ENCODE measurements around the gene SUPT20H.

The SUPT20H gene

GRCh38 chr13:37076818-37077217, 17.3 kb upstream of the SUPT20H start:
- Histone ChIP-seq H3K4me3 (ENCODE audit: low read depth, low read length) (no peak overlapping the region), H3K4me1 (no peaks in the 10 kb centered on the region), H3K36me3 (no peaks in the 10 kb centered on the region), H3K9me3 (no peaks in the 10 kb centered on the region), H3K27me3 (peaks cover 15% of the 10 kb centered on the region)
- DNase-seq = no peak
- TF ChIP-seq CTCF (IDR thresholded peaks at IDR 0.05; ENCODE audit: low read depth, low read length) = no peak

- Histone ChIP-seq H3K4me3 (ENCODE audit: low read depth, low read length) (no peak overlapping the region), H3K9me3 (no peaks in the 10 kb centered on the region), H3K36me3 (no peaks in the 10 kb centered on the region), H3K27me3 (peaks cover 5% of the 10 kb centered on the region; the same call in 1 of the 2 replicates), H3K4me1 (no peaks in the 10 kb centered on the region)
- DNase-seq = no peak
- no peak for TF ChIP-seq CTCF (IDR thresholded peaks at IDR 0.05; ENCODE audit: low read depth, low read length)
These were observed 15.7 kb upstream of the SUPT20H start for GRCh38 chr13:37075164-37075563.

GRCh38 chr13:37074703-37075102, 15.2 kb upstream of the SUPT20H start:
- Histone ChIP-seq H3K27me3 (peaks cover under 1% of the 10 kb centered on the region; the same call in 1 of the 2 replicates), H3K4me3 (ENCODE audit: low read depth, low read length) (no peak overlapping the region), H3K4me1 (no peaks in the 10 kb centered on the region), H3K36me3 (no peaks in the 10 kb centered on the region), H3K9me3 (no peaks in the 10 kb centered on the region)
- DNase-seq = no peak
- TF ChIP-seq CTCF (IDR thresholded peaks at IDR 0.05; ENCODE audit: low read depth, low read length) = peak; percentile 38; the same call in 1 of the 2 replicates

GRCh38 chr13:37072024-37072423, 12.5 kb upstream of the SUPT20H start:
- Histone ChIP-seq H3K4me1 (no peaks in the 10 kb centered on the region), H3K27me3 (no peaks in the 10 kb centered on the region), H3K4me3 (ENCODE audit: low read depth, low read length) (no peak overlapping the region), H3K36me3 (no peaks in the 10 kb centered on the region), H3K9me3 (no peaks in the 10 kb centered on the region)
- TF ChIP-seq CTCF (IDR thresholded peaks at IDR 0.05; ENCODE audit: low read depth, low read length) = no peak
- DNase-seq = no peak

GRCh38 chr13:37070956-37071355, 11.5 kb upstream of the SUPT20H start:
- Histone ChIP-seq H3K27me3 (no peaks in the 10 kb centered on the region), H3K9me3 (no peaks in the 10 kb centered on the region), H3K4me3 (ENCODE audit: low read depth, low read length) (no peak overlapping the region), H3K36me3 (no peaks in the 10 kb centered on the region), H3K4me1 (no peaks in the 10 kb centered on the region)
- TF ChIP-seq CTCF (IDR thresholded peaks at IDR 0.05; ENCODE audit: low read depth, low read length) = no peak
- DNase-seq = no peak

- DNase-seq = peak; percentile 19
- H3K36me3 ChIP-seq = no peaks in the 10 kb centered on the region
- H3K9me3 ChIP-seq = no peaks in the 10 kb centered on the region
- no peak overlapping the region for H3K4me3 ChIP-seq (ENCODE audit: low read depth, low read length)
- no peaks in the 10 kb centered on the region for H3K27me3 ChIP-seq
- no peaks in the 10 kb centered on the region for H3K4me1 ChIP-seq
- no peak for TF ChIP-seq CTCF (IDR thresholded peaks at IDR 0.05; ENCODE audit: low read depth, low read length)
These were observed 10.7 kb upstream of the SUPT20H start for GRCh38 chr13:37070145-37070695.
